Brain microvascular endothelial cell (primary cell): ENCODE data around the gene NMNAT2.

ENCODE experiments used
- DNase-seq: peaks from one replicate; pipeline ENCODE4 v3.0.0-alpha.2; 2020
- H3K27ac ChIP-seq: fragments of 250-450 bp; sonication (Bioruptor Pico); 2 replicates; pipeline ENCODE4 v1.5.1; 2020; ENCODE audit warnings: mild to moderate bottlenecking, moderate library complexity
- H3K27me3 ChIP-seq: fragments of 250-450 bp; sonication (Bioruptor Pico); replicated peaks from 2 replicates; pipeline ENCODE4 v1.5.1; 2020; ENCODE audit warnings: mild to moderate bottlenecking
- H3K36me3 ChIP-seq: fragments of 250-450 bp; sonication (Bioruptor Pico); replicated peaks from 2 replicates; pipeline ENCODE4 v1.5.1; 2020; ENCODE audit warnings: mild to moderate bottlenecking
- H3K4me3 ChIP-seq: 2 replicates; pipeline ENCODE4 v1.5.1; 2011; ENCODE audit warnings: low read depth, mild to moderate bottlenecking, control low read depth, low read length, moderate library complexity
- in situ Hi-C: cut with HindIII; loops from 2 replicates; pipeline ENCODE4 v1.10.0; 2017; ENCODE audit warnings: low sequenced_read_pairs, low pct_ligation_motif_present
- TF ChIP-seq, protein P1 (sequence below): IDR thresholded peaks from 2 replicates; pipeline ENCODE4 v1.5.1; 2011; ENCODE audit warnings: low read depth, mild to moderate bottlenecking, moderate library complexity, low read length, control low read depth, inconsistent platforms; ENCODE audit errors: missing control alignments

Gene NMNAT2

DNA sequence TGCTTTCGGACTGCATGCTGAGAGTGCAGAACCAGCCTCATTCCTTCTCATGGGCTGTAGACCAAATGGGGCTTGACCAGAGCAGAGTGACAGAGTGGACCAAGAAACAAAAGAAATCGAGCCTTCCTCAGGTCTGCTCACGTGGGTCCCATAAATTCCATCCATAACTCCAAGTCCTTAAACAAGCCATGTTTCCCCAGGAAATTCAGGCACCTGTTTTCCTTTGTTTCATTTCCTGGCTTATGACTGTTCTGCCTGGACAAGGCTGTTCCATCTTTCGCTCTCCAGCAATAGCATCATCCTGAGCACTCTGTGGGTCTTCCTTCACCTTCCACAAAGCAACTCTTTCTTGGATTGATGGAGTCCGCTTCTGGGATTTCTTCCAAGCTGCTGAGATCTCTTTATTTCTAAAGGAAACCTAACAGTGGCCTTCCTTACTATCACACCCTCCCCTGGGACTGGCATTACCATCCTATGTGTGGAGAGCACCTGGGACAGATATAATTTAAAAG lies 168.2 kb downstream of the NMNAT2 start:
- in situ Hi-C loops = no loop called here
- no peak for DNase-seq
- no peak overlapping the region for H3K4me3 ChIP-seq
- H3K36me3 ChIP-seq = no peaks in the 10 kb centered on the region
- TF ChIP-seq, protein P1, sequence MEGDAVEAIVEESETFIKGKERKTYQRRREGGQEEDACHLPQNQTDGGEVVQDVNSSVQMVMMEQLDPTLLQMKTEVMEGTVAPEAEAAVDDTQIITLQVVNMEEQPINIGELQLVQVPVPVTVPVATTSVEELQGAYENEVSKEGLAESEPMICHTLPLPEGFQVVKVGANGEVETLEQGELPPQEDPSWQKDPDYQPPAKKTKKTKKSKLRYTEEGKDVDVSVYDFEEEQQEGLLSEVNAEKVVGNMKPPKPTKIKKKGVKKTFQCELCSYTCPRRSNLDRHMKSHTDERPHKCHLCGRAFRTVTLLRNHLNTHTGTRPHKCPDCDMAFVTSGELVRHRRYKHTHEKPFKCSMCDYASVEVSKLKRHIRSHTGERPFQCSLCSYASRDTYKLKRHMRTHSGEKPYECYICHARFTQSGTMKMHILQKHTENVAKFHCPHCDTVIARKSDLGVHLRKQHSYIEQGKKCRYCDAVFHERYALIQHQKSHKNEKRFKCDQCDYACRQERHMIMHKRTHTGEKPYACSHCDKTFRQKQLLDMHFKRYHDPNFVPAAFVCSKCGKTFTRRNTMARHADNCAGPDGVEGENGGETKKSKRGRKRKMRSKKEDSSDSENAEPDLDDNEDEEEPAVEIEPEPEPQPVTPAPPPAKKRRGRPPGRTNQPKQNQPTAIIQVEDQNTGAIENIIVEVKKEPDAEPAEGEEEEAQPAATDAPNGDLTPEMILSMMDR = no peak
- H3K27me3 ChIP-seq = no peaks in the 10 kb centered on the region
- H3K27ac ChIP-seq = no peak overlapping the region

DNA sequence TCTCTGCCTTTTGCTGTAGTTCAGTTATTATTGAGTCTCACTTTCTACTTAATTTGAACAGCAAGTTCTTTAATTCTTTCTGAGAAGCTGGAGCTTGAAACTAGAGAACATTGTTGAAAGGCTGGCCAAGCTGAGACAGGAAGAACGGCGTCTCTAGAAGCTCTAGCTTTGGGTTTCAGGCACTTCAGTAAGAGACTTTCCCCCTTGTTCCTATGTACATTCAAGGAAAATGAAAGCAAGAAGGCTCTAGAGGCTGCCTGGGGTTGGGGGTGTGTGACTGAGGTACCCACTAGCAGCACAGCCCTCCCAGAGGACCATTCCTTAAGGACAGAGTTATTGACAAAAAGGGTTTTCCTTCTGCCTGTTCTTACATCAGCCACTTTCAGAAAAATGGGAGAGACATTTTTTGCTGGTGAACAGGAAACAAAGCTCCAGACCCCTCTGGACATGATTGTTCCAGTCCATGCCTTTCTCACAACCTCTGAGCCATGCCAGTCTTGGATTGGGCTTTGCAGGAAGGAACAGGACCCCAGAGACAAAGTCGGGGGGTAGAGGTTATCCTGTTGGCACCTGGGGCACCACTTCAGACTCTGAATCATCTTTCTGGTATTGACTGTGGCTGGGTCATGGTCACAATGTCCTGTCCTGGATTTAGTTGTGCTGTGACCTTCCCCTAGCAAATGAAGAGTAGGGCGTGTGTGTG lies 169.0 kb downstream of the NMNAT2 start:
- no peak for DNase-seq
- H3K4me3 ChIP-seq = no peak overlapping the region
- no peaks in the 10 kb centered on the region for H3K27me3 ChIP-seq
- in situ Hi-C loops = no loop called here
- no peaks in the 10 kb centered on the region for H3K36me3 ChIP-seq
- H3K27ac ChIP-seq = no peak overlapping the region
- TF ChIP-seq, protein P1 = no peak

- no peak overlapping the region for H3K4me3 ChIP-seq
- in situ Hi-C loops = no loop called here
- no peak overlapping the region for H3K27ac ChIP-seq
- no peaks in the 10 kb centered on the region for H3K36me3 ChIP-seq
- no peak for DNase-seq
- TF ChIP-seq, protein P1 = no peak
- no peaks in the 10 kb centered on the region for H3K27me3 ChIP-seq
Observed at GRCh38 chr1:183247931-183248330, 170.2 kb downstream of the NMNAT2 start.

DNA sequence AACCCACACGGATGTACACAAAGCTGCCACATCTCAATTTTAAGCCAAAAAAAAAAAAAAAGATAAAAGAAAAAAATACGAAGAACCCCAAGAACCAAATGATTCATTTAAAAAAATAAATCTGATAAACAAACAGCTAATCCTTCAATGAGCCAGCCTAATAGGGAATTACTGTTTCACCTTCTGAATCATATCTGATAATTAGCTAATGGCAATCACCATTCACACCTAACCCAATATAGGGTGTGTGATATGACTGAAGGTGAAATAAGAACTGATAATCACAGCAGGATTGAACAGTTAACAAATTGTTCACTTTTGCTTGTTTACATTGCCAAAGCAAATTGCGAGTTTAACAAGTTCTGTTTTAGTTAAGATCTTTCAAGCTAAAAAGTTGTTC lies 170.7 kb downstream of the NMNAT2 start:
- Histone ChIP-seq H3K36me3 (no peaks in the 10 kb centered on the region), H3K27ac (no peak overlapping the region), H3K27me3 (no peaks in the 10 kb centered on the region), H3K4me3 (no peak overlapping the region)
- in situ Hi-C loops = no loop called here
- TF ChIP-seq, protein P1 = no peak
- no peak for DNase-seq

DNA sequence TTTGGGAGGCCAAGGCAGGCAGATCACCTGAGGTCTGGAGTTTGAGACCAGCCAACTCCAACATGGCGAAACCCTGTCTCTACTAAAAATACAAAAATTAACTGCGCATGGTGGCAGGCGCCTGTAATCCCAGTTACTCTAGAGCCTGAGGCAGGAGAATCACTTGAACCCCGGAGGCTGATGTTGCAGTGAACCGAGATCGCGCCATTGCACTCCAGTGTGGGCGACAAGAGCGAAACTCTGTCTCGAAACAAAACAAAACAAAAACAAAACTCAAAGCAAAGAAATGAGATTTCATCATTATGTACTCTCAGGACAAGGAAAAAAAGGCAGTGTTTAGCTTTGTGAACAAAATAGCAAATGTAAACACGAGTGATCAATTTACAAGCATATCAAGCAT lies 171.1 kb downstream of the NMNAT2 start:
- TF ChIP-seq, protein P1 = no peak
- no peak for DNase-seq
- Histone ChIP-seq H3K27me3 (no peaks in the 10 kb centered on the region), H3K27ac (no peak overlapping the region), H3K4me3 (no peak overlapping the region), H3K36me3 (no peaks in the 10 kb centered on the region)
- in situ Hi-C loops = no loop called here

DNA sequence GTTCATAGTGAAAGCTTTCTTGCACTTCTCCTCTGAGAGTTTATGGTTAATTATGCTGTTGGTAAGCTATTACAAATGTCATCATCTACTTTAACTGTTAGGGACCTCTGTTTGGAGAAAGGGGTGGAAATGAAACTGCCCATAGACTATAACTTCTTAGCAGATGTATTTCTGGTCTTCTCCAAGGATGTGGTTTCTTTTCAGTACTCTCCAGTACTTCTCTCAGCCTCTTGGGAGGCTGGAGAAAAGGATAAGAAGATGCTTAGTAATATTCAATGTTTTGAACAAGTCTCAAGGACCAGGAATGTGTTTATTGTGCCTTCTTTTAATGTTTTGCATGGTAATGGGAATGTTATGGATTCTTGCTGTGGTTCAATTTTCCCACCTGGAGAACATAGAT lies 171.7 kb downstream of the NMNAT2 start:
- in situ Hi-C loops = no loop called here
- Histone ChIP-seq H3K36me3 (no peaks in the 10 kb centered on the region), H3K4me3 (no peak overlapping the region), H3K27me3 (no peaks in the 10 kb centered on the region), H3K27ac (no peak overlapping the region)
- DNase-seq = no peak
- TF ChIP-seq, protein P1 = no peak
